BJ (cell line): ENCODE results near the gene ALK. TPM values are rescaled to one million over a fixed set of nuclear protein-coding genes. Genes with fewer than 3 reads are reported as not detected.

Experiments used
- CTCF ChIA-PET: fragments of 350-600 bp; formaldehyde crosslinking; extraction: SDS; loops from one replicate; lab custom pipeline; 2021; ENCODE audit warnings: antibody characterized with exemption, inconsistent platforms; lab: Yijun Ruan, JAX
- POLR2A ChIA-PET: fragments of 300-600 bp; sonication (Branson Sonifier 250); formaldehyde crosslinking; extraction: SDS; loops from one replicate; lab custom pipeline; 2021; ENCODE audit warnings: antibody characterized with exemption; lab: Charles Lee
- DNase-seq: peaks from one replicate; pipeline ENCODE4 v3.0.0-alpha.2; 2011; ENCODE audit warnings: low read depth
- H3K27me3 ChIP-seq: 2 replicates; pipeline ENCODE4 v1.6.0; 2011; ENCODE audit warnings: low read length; ENCODE audit not compliant: control insufficient read depth, insufficient read depth
- H3K36me3 ChIP-seq: 2 replicates; pipeline ENCODE4 v1.5.1; 2011; ENCODE audit warnings: low read length; ENCODE audit not compliant: control insufficient read depth, insufficient read depth
- H3K4me3 ChIP-seq: 2 replicates; pipeline ENCODE4 v1.5.1; 2011; ENCODE audit warnings: low read depth, mild to moderate bottlenecking, control low read depth, low read length
- polyA plus RNA-seq: library from polyadenylated mRNA; depleted of rRNA; stranded (reverse); fragments of >200 nt; gene quantifications from 2 replicates; pipeline ENCODE4 v1.2.3, GENCODE V29; 2011
- TF ChIP-seq, protein P1 (sequence below): IDR thresholded peaks from 2 replicates; pipeline ENCODE4 v1.5.1; 2011; ENCODE audit warnings: low read depth, mild to moderate bottlenecking, control low read depth, inconsistent platforms, low read length, moderate library complexity; ENCODE audit not compliant: insufficient read depth

Gene ALK
- polyA plus RNA-seq, 1 experiment, result not detected

GRCh38 chr2:29443151-29443550, 478.2 kb downstream of the ALK start:
- Histone ChIP-seq H3K36me3 (no peaks in the 10 kb centered on the region), H3K27me3 (no peaks in the 10 kb centered on the region), H3K4me3 (no peak overlapping the region)
- ChIA-PET POLR2A (no interaction called here), CTCF (no interaction called here)
- TF ChIP-seq, protein P1, sequence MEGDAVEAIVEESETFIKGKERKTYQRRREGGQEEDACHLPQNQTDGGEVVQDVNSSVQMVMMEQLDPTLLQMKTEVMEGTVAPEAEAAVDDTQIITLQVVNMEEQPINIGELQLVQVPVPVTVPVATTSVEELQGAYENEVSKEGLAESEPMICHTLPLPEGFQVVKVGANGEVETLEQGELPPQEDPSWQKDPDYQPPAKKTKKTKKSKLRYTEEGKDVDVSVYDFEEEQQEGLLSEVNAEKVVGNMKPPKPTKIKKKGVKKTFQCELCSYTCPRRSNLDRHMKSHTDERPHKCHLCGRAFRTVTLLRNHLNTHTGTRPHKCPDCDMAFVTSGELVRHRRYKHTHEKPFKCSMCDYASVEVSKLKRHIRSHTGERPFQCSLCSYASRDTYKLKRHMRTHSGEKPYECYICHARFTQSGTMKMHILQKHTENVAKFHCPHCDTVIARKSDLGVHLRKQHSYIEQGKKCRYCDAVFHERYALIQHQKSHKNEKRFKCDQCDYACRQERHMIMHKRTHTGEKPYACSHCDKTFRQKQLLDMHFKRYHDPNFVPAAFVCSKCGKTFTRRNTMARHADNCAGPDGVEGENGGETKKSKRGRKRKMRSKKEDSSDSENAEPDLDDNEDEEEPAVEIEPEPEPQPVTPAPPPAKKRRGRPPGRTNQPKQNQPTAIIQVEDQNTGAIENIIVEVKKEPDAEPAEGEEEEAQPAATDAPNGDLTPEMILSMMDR, result no peak
- DNase-seq, result no peak

- TF ChIP-seq, protein P1, result no peak
- no peak for DNase-seq
- ChIA-PET POLR2A (no interaction called here), CTCF (no interaction called here)
- no peaks in the 10 kb centered on the region for H3K27me3 ChIP-seq
- H3K36me3 ChIP-seq, result no peaks in the 10 kb centered on the region
- no peak overlapping the region for H3K4me3 ChIP-seq
These were observed 480.3 kb downstream of the ALK start for GRCh38 chr2:29440921-29441623.

DNA sequence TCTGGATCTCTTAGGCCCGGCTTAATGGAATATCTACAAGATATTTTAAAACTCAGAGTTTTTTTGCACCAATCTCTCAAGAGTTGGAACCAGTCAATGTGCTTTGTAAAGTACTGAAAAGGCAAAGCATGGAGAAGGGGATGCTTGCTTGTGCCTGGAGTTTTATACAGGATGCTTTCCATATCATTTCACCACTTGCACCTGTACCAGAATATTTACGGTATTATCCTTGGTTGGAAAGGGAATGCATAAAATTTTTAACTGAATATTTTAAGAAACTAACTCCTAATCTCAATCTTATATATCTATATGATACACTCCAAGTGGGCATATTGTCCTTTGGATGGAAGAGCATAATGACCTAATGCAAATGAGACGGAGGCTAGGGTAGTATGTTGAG, 487.5 kb downstream of the ALK start:
- no peak overlapping the region for H3K4me3 ChIP-seq
- no peaks in the 10 kb centered on the region for H3K27me3 ChIP-seq
- no peaks in the 10 kb centered on the region for H3K36me3 ChIP-seq
- POLR2A ChIA-PET, result no interaction called here
- CTCF ChIA-PET, result no interaction called here
- DNase-seq, result no peak
- TF ChIP-seq, protein P1, result no peak

- DNase-seq, result no peak
- H3K27me3 ChIP-seq, result no peaks in the 10 kb centered on the region
- no peak overlapping the region for H3K4me3 ChIP-seq
- TF ChIP-seq, protein P1, result no peak
- ChIA-PET CTCF (no interaction called here), POLR2A (no interaction called here)
- H3K36me3 ChIP-seq, result no peaks in the 10 kb centered on the region
These were observed 488.3 kb downstream of the ALK start for GRCh38 chr2:29433128-29433527.

- TF ChIP-seq, protein P1, result no peak
- Histone ChIP-seq H3K36me3 (no peaks in the 10 kb centered on the region), H3K27me3 (no peaks in the 10 kb centered on the region), H3K4me3 (no peak overlapping the region)
- no peak for DNase-seq
- POLR2A ChIA-PET, result no interaction called here
- CTCF ChIA-PET, result no interaction called here
These were observed 489.9 kb downstream of the ALK start for GRCh38 chr2:29431485-29431884.
